MM.1S (cell line): Measurements from ENCODE around the gene PLA2G10.

Experiments used
- DNase-seq: peaks from one replicate; pipeline ENCODE4 v3.0.0-alpha.2; 2015
- H2AFZ ChIP-seq: fragments of 300-600 bp; sonication (generic); 2 replicates; pipeline ENCODE4 v1.6.0; 2016; ENCODE audit warnings: antibody characterized with exemption, low read length
- H3F3A ChIP-seq: fragments of 300-600 bp; sonication (generic); 2 replicates; pipeline ENCODE4 v1.6.1; 2016; ENCODE audit warnings: mild to moderate bottlenecking, antibody characterized with exemption, low read length, moderate library complexity, mixed read lengths; ENCODE audit not compliant: insufficient read depth
- H3K27ac ChIP-seq: fragments of 300-600 bp; sonication (generic); 2 replicates; pipeline ENCODE4 v1.5.1; 2016; ENCODE audit warnings: mild to moderate bottlenecking, low read length
- H3K27me3 ChIP-seq: fragments of 300-600 bp; sonication (generic); replicated peaks from 2 replicates; pipeline ENCODE4 v1.6.0; 2016; ENCODE audit warnings: low read length; ENCODE audit not compliant: insufficient read depth
- H3K36me3 ChIP-seq: fragments of 300-600 bp; sonication (generic); replicated peaks from 2 replicates; pipeline ENCODE4 v1.6.1; 2016; ENCODE audit warnings: mild to moderate bottlenecking, low read length, mixed read lengths; ENCODE audit not compliant: insufficient read depth
- H3K4me1 ChIP-seq: fragments of 300-600 bp; sonication (generic); 2 replicates; pipeline ENCODE4 v1.6.1; 2016; ENCODE audit warnings: low read length, mixed read lengths
- H3K4me2 ChIP-seq: fragments of 300-600 bp; sonication (generic); 2 replicates; pipeline ENCODE4 v1.6.0; 2016; ENCODE audit warnings: low read depth, low read length
- H3K4me3 ChIP-seq: fragments of 300-600 bp; sonication (generic); 2 replicates; pipeline ENCODE4 v1.5.1; 2016; ENCODE audit warnings: low read length, mixed read lengths
- H3K79me2 ChIP-seq: fragments of 300-600 bp; sonication (generic); 2 replicates; pipeline ENCODE4 v1.6.1; 2016; ENCODE audit warnings: mixed run types, low read length, mixed read lengths
- H3K9ac ChIP-seq: fragments of 300-600 bp; sonication (generic); 2 replicates; pipeline ENCODE4 v1.6.1; 2016; ENCODE audit warnings: low read length, mixed read lengths
- H3K9me2 ChIP-seq: fragments of 300-600 bp; sonication (generic); replicated peaks from 2 replicates; pipeline ENCODE4 v1.6.1; 2016; ENCODE audit warnings: mild to moderate bottlenecking, low read length, mixed read lengths; ENCODE audit not compliant: insufficient read depth
- H3K9me3 ChIP-seq: fragments of 300-600 bp; sonication (generic); replicated peaks from 2 replicates; pipeline ENCODE4 v1.6.1; 2016; ENCODE audit warnings: mild to moderate bottlenecking, low read length, mixed read lengths; ENCODE audit not compliant: insufficient read depth
- H4K20me1 ChIP-seq: fragments of 300-600 bp; sonication (generic); 2 replicates; pipeline ENCODE4 v1.6.1; 2016; ENCODE audit warnings: mild to moderate bottlenecking, low read length, moderate library complexity, mixed read lengths; ENCODE audit not compliant: insufficient read depth
- EZH2 ChIP-seq: fragments of 300-600 bp; sonication (generic); optimal IDR thresholded peaks from 2 replicates; pipeline ENCODE3; 2017; ENCODE audit warnings: low read depth, mild to moderate bottlenecking, antibody characterized with exemption, low read length, mixed read lengths
- EZH2phosphoT487 ChIP-seq: fragments of 300-600 bp; sonication (generic); IDR thresholded peaks from 2 replicates; pipeline ENCODE4 v1.6.1; 2018; ENCODE audit warnings: antibody characterized with exemption, low read length
- TF ChIP-seq, protein P1 (sequence below): fragments of 300-600 bp; sonication (generic); IDR thresholded peaks from 2 replicates; pipeline ENCODE4 v1.5.1; 2016; ENCODE audit warnings: antibody characterized with exemption, low read length, mixed read lengths

The PLA2G10 gene

DNA sequence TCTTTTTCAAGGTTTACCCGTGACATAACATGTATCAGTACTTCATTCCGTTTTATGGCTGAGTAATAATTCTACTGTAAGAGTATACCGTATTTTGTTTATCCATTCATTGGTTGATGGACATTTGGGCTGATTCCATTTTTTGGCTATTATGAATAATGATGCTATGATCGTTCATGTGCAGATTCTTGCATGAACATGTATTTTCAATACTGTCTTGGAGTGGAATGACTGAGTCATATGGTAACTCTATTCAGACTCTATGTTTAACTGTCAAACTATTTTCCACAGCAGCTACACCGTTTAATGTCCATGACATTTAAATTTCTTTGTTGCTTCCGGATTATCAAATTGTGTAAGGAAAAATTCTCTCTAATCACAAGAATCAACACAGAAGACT is 43.5 kb downstream of the PLA2G10 start:
- no peak for DNase-seq
- Histone ChIP-seq H3K27me3 (no peaks in the 10 kb centered on the region), H3K4me1 (no peaks in the 10 kb centered on the region), H3F3A (no peaks in the 10 kb centered on the region), H3K9me2 (no peaks in the 10 kb centered on the region), H3K27ac (no peak overlapping the region), H2AFZ (no peak overlapping the region), H3K4me2 (no peak overlapping the region), H3K79me2 (peaks cover 24% of the 10 kb centered on the region), H3K9ac (no peak overlapping the region), H4K20me1 (no peaks in the 10 kb centered on the region), H3K36me3 (peaks cover 19% of the 10 kb centered on the region), H3K4me3 (no peak overlapping the region), H3K9me3 (no peaks in the 10 kb centered on the region)
- TF ChIP-seq EZH2phosphoT487 (no peak), EZH2 (no peak)
- TF ChIP-seq, protein P1, sequence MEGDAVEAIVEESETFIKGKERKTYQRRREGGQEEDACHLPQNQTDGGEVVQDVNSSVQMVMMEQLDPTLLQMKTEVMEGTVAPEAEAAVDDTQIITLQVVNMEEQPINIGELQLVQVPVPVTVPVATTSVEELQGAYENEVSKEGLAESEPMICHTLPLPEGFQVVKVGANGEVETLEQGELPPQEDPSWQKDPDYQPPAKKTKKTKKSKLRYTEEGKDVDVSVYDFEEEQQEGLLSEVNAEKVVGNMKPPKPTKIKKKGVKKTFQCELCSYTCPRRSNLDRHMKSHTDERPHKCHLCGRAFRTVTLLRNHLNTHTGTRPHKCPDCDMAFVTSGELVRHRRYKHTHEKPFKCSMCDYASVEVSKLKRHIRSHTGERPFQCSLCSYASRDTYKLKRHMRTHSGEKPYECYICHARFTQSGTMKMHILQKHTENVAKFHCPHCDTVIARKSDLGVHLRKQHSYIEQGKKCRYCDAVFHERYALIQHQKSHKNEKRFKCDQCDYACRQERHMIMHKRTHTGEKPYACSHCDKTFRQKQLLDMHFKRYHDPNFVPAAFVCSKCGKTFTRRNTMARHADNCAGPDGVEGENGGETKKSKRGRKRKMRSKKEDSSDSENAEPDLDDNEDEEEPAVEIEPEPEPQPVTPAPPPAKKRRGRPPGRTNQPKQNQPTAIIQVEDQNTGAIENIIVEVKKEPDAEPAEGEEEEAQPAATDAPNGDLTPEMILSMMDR = no peak

DNA sequence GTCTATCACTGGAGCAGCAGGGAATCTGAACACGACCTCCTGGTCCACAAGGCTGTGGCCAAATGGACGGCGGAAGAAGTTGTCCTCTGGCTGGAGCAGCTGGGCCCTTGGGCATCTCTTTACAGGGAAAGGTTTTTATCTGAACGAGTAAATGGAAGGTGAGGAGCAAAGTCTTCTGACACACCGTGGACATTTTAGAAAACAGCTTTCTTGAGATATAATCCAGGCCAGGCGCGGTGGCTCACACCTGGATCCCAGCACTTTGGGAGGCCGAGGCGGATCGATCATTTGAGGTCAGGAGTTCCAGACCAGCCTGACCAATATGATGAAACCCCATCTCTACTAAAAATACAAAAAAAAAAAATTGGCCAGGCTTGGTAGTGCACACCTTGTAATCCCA is 44.3 kb downstream of the PLA2G10 start:
- H3K9me3 ChIP-seq = no peaks in the 10 kb centered on the region
- no peaks in the 10 kb centered on the region for H3F3A ChIP-seq
- H2AFZ ChIP-seq = no peak overlapping the region
- H3K4me2 ChIP-seq = no peak overlapping the region
- no peak overlapping the region for H3K4me3 ChIP-seq
- TF ChIP-seq, protein P1 = no peak
- no peak for TF ChIP-seq EZH2
- DNase-seq = no peak
- H3K36me3 ChIP-seq = peaks cover 19% of the 10 kb centered on the region
- peaks cover 31% of the 10 kb centered on the region for H3K79me2 ChIP-seq
- H3K9me2 ChIP-seq = no peaks in the 10 kb centered on the region
- H4K20me1 ChIP-seq = no peaks in the 10 kb centered on the region
- no peak overlapping the region for H3K9ac ChIP-seq
- H3K4me1 ChIP-seq = no peaks in the 10 kb centered on the region
- H3K27me3 ChIP-seq = no peaks in the 10 kb centered on the region
- H3K27ac ChIP-seq = no peak overlapping the region

- Histone ChIP-seq H3K9ac (no peak overlapping the region), H3F3A (no peaks in the 10 kb centered on the region), H3K27me3 (no peaks in the 10 kb centered on the region), H3K4me2 (no peak overlapping the region), H3K4me1 (no peaks in the 10 kb centered on the region), H3K27ac (no peak overlapping the region), H2AFZ (no peak overlapping the region), H3K9me2 (no peaks in the 10 kb centered on the region), H3K4me3 (no peak overlapping the region), H3K79me2 (peaks cover 90% of the 10 kb centered on the region), H3K36me3 (0 out of 2 replicates have a peak, but pooled peaks cover 3% of the 10 kb centered on the region), H4K20me1 (peaks cover 4% of the 10 kb centered on the region; the same call in 1 of the 2 replicates), H3K9me3 (no peaks in the 10 kb centered on the region)
- no peak for DNase-seq
- TF ChIP-seq EZH2phosphoT487 = no peak
- TF ChIP-seq, protein P1 = no peak
- no peak for TF ChIP-seq EZH2
Measured at GRCh38 chr16:14641926-14642325, 52.2 kb downstream of the PLA2G10 start.
